Stomach smooth muscle (tissue), 2 donors: ENCODE results near the gene CCDC68.

Source experiments
- H3K27ac ChIP-seq: one replicate; pipeline ENCODE4 v1.7.0; 2013; ENCODE audit warnings: mild to moderate bottlenecking, low read length, inconsistent platforms
- H3K27me3 ChIP-seq, 2 donors: one replicate each; pipeline ENCODE4 v1.7.0; 2013; ENCODE audit warnings: low read length in 2 of 2; ENCODE audit not compliant: insufficient read depth in 2 of 2, control insufficient read depth in 1 of 2
- H3K36me3 ChIP-seq, 2 donors: one replicate each; pipeline ENCODE4 v1.7.0; 2013; ENCODE audit warnings: low read length in 2 of 2; ENCODE audit not compliant: control insufficient read depth in 2 of 2, insufficient read depth in 2 of 2
- H3K4me1 ChIP-seq: one replicate; pipeline ENCODE4 v1.7.0; 2013; ENCODE audit warnings: low read length; ENCODE audit not compliant: control insufficient read depth, insufficient read depth
- H3K4me3 ChIP-seq, 2 donors: one replicate each; pipeline ENCODE4 v1.7.0; 2013; ENCODE audit warnings: low read length in 2 of 2
- H3K9ac ChIP-seq, 2 donors: one replicate each; pipeline ENCODE4 v1.7.0; 2013; ENCODE audit warnings: low read length in 2 of 2, mild to moderate bottlenecking in 1 of 2
- H3K9me3 ChIP-seq, 2 donors: one replicate each; pipeline ENCODE4 v1.7.0; 2013; ENCODE audit warnings: low read length in 2 of 2; ENCODE audit not compliant: control insufficient read depth in 2 of 2
- donor health status: healthy.
- donor health status: Pancreatic carcinoma.

The CCDC68 gene

GRCh38 chr18:54958704-54959625 is at the start of gene CCDC68:
TSS of gene CCDC68 (minus strand) at chr18:54959461. CDS start at chr18:54942791, 16,670 bp downstream.
- Histone ChIP-seq H3K36me3 (no peaks in the 10 kb centered on the region), H3K27ac (peak within 1 kb of the TSS; percentile 64), H3K9me3 (no peaks in the 10 kb centered on the region), H3K4me1 (peaks cover 19% of the 10 kb centered on the region), H3K27me3 (peaks cover 0 to 10% of the 10 kb centered on the region in 2 donors), H3K9ac (peak within 1 kb of the TSS; percentile 35 to 60), H3K4me3 (peak within 1 kb of the TSS; percentile 45 to 78)

- Histone ChIP-seq H3K27ac (no peak overlapping the region), H3K9ac (no peak overlapping the region), H3K27me3 (no peaks in the 10 kb centered on the region), H3K36me3 (no peaks in the 10 kb centered on the region), H3K4me3 (no peak overlapping the region), H3K4me1 (no peaks in the 10 kb centered on the region), H3K9me3 (no peaks in the 10 kb centered on the region)
Measured at GRCh38 chr18:55007602-55008001, 48.3 kb upstream of the CCDC68 start.

- H3K27me3 ChIP-seq, result no peaks in the 10 kb centered on the region
Measured at GRCh38 chr18:55003695-55004094, 44.4 kb upstream of the CCDC68 start.

GRCh38 chr18:55002261-55002660 is 43.0 kb upstream of the CCDC68 start:
- Histone ChIP-seq H3K36me3 (no peaks in the 10 kb centered on the region), H3K4me1 (no peaks in the 10 kb centered on the region), H3K4me3 (no peak overlapping the region), H3K27ac (no peak overlapping the region), H3K27me3 (no peaks in the 10 kb centered on the region), H3K9ac (no peak overlapping the region), H3K9me3 (no peaks in the 10 kb centered on the region)

More at GRCh38 chr18:55003695-55004094, 44.4 kb upstream of the CCDC68 start:
- H3K4me1 ChIP-seq, result no peaks in the 10 kb centered on the region
- no peak overlapping the region for H3K9ac ChIP-seq
- no peaks in the 10 kb centered on the region for H3K36me3 ChIP-seq
- H3K9me3 ChIP-seq, result no peaks in the 10 kb centered on the region
- H3K4me3 ChIP-seq, result no peak overlapping the region
- H3K27ac ChIP-seq, result no peak overlapping the region

GRCh38 chr18:55001394-55002024 is 42.2 kb upstream of the CCDC68 start:
- Histone ChIP-seq H3K9me3 (no peaks in the 10 kb centered on the region), H3K4me3 (no peak overlapping the region), H3K27ac (no peak overlapping the region), H3K27me3 (no peaks in the 10 kb centered on the region), H3K4me1 (no peaks in the 10 kb centered on the region), H3K36me3 (no peaks in the 10 kb centered on the region), H3K9ac (no peak overlapping the region)

- Histone ChIP-seq H3K9me3 (no peaks in the 10 kb centered on the region), H3K4me3 (no peak overlapping the region), H3K36me3 (no peaks in the 10 kb centered on the region), H3K4me1 (no peaks in the 10 kb centered on the region), H3K27ac (no peak overlapping the region), H3K9ac (no peak overlapping the region), H3K27me3 (no peaks in the 10 kb centered on the region)
Measured at GRCh38 chr18:55000529-55000928, 41.3 kb upstream of the CCDC68 start.

- Histone ChIP-seq H3K4me1 (no peaks in the 10 kb centered on the region), H3K9ac (no peak overlapping the region), H3K27me3 (no peaks in the 10 kb centered on the region), H3K9me3 (no peaks in the 10 kb centered on the region), H3K4me3 (no peak overlapping the region), H3K36me3 (no peaks in the 10 kb centered on the region), H3K27ac (no peak overlapping the region)
Measured at GRCh38 chr18:54999016-54999415, 39.8 kb upstream of the CCDC68 start.

GRCh38 chr18:54995421-54996143 is 36.3 kb upstream of the CCDC68 start:
- Histone ChIP-seq H3K36me3 (no peaks in the 10 kb centered on the region), H3K27ac (no peak overlapping the region), H3K9ac (no peak overlapping the region), H3K9me3 (no peaks in the 10 kb centered on the region), H3K27me3 (no peaks in the 10 kb centered on the region), H3K4me1 (no peaks in the 10 kb centered on the region), H3K4me3 (no peak overlapping the region)

GRCh38 chr18:54991981-54992380 is 32.7 kb upstream of the CCDC68 start:
- Histone ChIP-seq H3K9ac (no peak overlapping the region), H3K36me3 (no peaks in the 10 kb centered on the region), H3K4me3 (no peak overlapping the region), H3K27ac (no peak overlapping the region), H3K4me1 (no peaks in the 10 kb centered on the region), H3K9me3 (no peaks in the 10 kb centered on the region), H3K27me3 (no peaks in the 10 kb centered on the region)

- Histone ChIP-seq H3K27me3 (no peaks in the 10 kb centered on the region), H3K27ac (no peak overlapping the region), H3K4me3 (no peak overlapping the region), H3K36me3 (no peaks in the 10 kb centered on the region), H3K9ac (no peak overlapping the region), H3K4me1 (no peaks in the 10 kb centered on the region), H3K9me3 (no peaks in the 10 kb centered on the region)
Measured at GRCh38 chr18:54984908-54985307, 25.6 kb upstream of the CCDC68 start.
